Caco-2 (cell line): Measurements from ENCODE around the gene MIA. TPM values are rescaled to one million over a fixed set of nuclear protein-coding genes. Genes with fewer than 3 reads are reported as not detected.

Source experiments
- BruUV-seq: library from RNA; stranded (reverse); fragments of 400-500 nt; replicated peaks from 2 replicates; lab custom pipeline; 2021; lab: Mats Ljungman, UMichigan
- CTCF ChIA-PET: fragments of 300-600 bp; sonication (Branson Sonifier 250); formaldehyde crosslinking; loops from one replicate; lab custom pipeline; 2022; ENCODE audit warnings: antibody characterized with exemption; lab: Charles Lee
- POLR2A ChIA-PET: fragments of 300-600 bp; sonication (Branson Sonifier 250); formaldehyde crosslinking; loops from one replicate; lab custom pipeline; 2022; ENCODE audit warnings: antibody characterized with exemption; lab: Charles Lee
- DNase-seq, 2 experiments: peaks; one replicate each; pipeline versions ENCODE4 v3.0.0 to v3.0.0-alpha.2; 2020 to 2022
- H3K27me3 ChIP-seq: replicated peaks from 2 replicates; pipeline ENCODE4 v1.6.0; 2011; ENCODE audit warnings: low read length; ENCODE audit not compliant: control insufficient read depth, insufficient read depth
- H3K36me3 ChIP-seq: 2 replicates; pipeline ENCODE4 v1.5.1; 2011; ENCODE audit warnings: low read length; ENCODE audit not compliant: control insufficient read depth, insufficient read depth
- H3K4me1 ChIP-seq: fragments of 250-450 bp; sonication (Bioruptor Pico); 2 replicates; pipeline ENCODE4 v1.5.1; 2020; ENCODE audit warnings: mild to moderate bottlenecking
- H3K4me3 ChIP-seq: 2 replicates; pipeline ENCODE4 v1.5.1; 2011; ENCODE audit warnings: low read depth, mild to moderate bottlenecking, control low read depth, low read length
- H3K9me3 ChIP-seq: fragments of 250-450 bp; sonication (Bioruptor Pico); 2 replicates; pipeline ENCODE4 v1.5.1; 2020; ENCODE audit warnings: mild to moderate bottlenecking, moderate library complexity
- H3K27ac Mint-ChIP-seq: one replicate; pipeline ENCODE4 v1.8.0; 2022; ENCODE audit warnings: mixed read lengths; ENCODE audit not compliant: unreplicated experiment
- H3K27me3 Mint-ChIP-seq: one replicate; pipeline ENCODE4 v1.8.0; 2022; ENCODE audit warnings: mixed read lengths; ENCODE audit not compliant: insufficient read depth, unreplicated experiment
- H3K36me3 Mint-ChIP-seq: one replicate; pipeline ENCODE4 v1.8.0; 2022; ENCODE audit warnings: mild to moderate bottlenecking, mixed read lengths; ENCODE audit not compliant: insufficient read depth, unreplicated experiment
- H3K4me1 Mint-ChIP-seq: one replicate; pipeline ENCODE4 v1.8.0; 2022; ENCODE audit warnings: low read depth, mixed read lengths; ENCODE audit not compliant: unreplicated experiment
- H3K4me3 Mint-ChIP-seq: one replicate; pipeline ENCODE4 v1.8.0; 2022; ENCODE audit warnings: mild to moderate bottlenecking, moderate library complexity, mixed read lengths; ENCODE audit not compliant: unreplicated experiment
- H3K9me3 Mint-ChIP-seq: one replicate; pipeline ENCODE4 v1.8.0; 2022; ENCODE audit warnings: mixed read lengths; ENCODE audit not compliant: unreplicated experiment
- intact Hi-C: fragments of 100-400 bp; cut with micrococcal nuclease; formaldehyde crosslinking; loops from one replicate; pipeline ENCODE4 v1.10.0; 2022; ENCODE audit not compliant: unreplicated experiment
- total RNA-seq: library from RNA; stranded (reverse); gene quantifications from 2 replicates; pipeline ENCODE4 v1.2.3, GENCODE V29; 2022
- TF ChIP-seq, protein P1 (sequence below), 2 experiments: fragments of 200-600 bp in 1 of 2; IDR thresholded peaks; 1 replicate in 1 of 2; 2 replicates in 1 of 2; pipeline versions ENCODE4 v1.5.1 to v1.8.0; 2011 to 2022; ENCODE audit warnings: antibody characterized with exemption in 1 of 2, control low read depth in 1 of 2, inconsistent platforms in 1 of 2, low read depth in 1 of 2, low read length in 1 of 2, mild to moderate bottlenecking in 1 of 2, moderate library complexity in 1 of 2; ENCODE audit not compliant: insufficient read depth in 1 of 2, severe bottlenecking in 1 of 2, unreplicated experiment in 1 of 2

The MIA gene
- total RNA-seq, 1 experiment from 2014 or later, result 1.1 TPM

DNA sequence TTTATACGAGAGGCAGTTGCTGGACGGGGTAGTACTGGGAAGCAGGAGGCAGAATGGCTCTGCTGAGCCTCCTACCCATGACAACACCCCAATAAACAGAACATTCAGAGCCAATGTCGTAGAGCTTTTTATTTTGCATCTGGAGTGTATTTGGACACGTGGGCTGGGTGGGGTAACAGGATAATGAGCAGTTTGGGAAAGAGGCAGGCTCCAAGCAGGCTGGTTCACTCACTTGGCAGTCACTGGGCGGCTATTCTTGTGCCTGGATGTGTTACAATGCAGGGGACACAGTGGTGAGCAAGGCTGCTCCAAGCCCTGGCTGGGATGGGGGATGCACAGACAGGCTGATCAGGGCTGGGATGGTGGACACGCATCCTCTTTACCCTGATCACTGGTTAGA, 34.6 kb upstream of the MIA start:
- ChIA-PET CTCF (no interaction called here), POLR2A (interaction anchor here (1.3 kb wide), 1 partner anchor 10 kb away, joined by 11 read pairs; the partner anchor contains the start of gene ACTMAP)
- Mint-ChIP-seq H3K4me3 (no peak overlapping the region), H3K4me1 (peaks cover 15% of the 10 kb centered on the region), H3K27ac (no peak overlapping the region), H3K9me3 (no peaks in the 10 kb centered on the region), H3K36me3 (peaks cover 89% of the 10 kb centered on the region), H3K27me3 (no peaks in the 10 kb centered on the region)
- H3K9me3 ChIP-seq, result no peaks in the 10 kb centered on the region
- no TSS peak for BruUV-seq
- TF ChIP-seq, protein P1, sequence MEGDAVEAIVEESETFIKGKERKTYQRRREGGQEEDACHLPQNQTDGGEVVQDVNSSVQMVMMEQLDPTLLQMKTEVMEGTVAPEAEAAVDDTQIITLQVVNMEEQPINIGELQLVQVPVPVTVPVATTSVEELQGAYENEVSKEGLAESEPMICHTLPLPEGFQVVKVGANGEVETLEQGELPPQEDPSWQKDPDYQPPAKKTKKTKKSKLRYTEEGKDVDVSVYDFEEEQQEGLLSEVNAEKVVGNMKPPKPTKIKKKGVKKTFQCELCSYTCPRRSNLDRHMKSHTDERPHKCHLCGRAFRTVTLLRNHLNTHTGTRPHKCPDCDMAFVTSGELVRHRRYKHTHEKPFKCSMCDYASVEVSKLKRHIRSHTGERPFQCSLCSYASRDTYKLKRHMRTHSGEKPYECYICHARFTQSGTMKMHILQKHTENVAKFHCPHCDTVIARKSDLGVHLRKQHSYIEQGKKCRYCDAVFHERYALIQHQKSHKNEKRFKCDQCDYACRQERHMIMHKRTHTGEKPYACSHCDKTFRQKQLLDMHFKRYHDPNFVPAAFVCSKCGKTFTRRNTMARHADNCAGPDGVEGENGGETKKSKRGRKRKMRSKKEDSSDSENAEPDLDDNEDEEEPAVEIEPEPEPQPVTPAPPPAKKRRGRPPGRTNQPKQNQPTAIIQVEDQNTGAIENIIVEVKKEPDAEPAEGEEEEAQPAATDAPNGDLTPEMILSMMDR (IDR thresholded peaks at IDR 0.05; ENCODE audit: insufficient read depth in 1 of 2, low read depth in 1 of 2, low read length in 1 of 2, severe bottlenecking in 1 of 2, unreplicated experiment in 1 of 2), result no peak
- H3K36me3 ChIP-seq, result peaks cover 5% of the 10 kb centered on the region
- H3K4me3 ChIP-seq, result no peak overlapping the region
- no peaks in the 10 kb centered on the region for H3K27me3 ChIP-seq
- H3K4me1 ChIP-seq, result peaks cover 17% of the 10 kb centered on the region
- intact Hi-C loops, result no loop called here
- no peak for DNase-seq

DNA sequence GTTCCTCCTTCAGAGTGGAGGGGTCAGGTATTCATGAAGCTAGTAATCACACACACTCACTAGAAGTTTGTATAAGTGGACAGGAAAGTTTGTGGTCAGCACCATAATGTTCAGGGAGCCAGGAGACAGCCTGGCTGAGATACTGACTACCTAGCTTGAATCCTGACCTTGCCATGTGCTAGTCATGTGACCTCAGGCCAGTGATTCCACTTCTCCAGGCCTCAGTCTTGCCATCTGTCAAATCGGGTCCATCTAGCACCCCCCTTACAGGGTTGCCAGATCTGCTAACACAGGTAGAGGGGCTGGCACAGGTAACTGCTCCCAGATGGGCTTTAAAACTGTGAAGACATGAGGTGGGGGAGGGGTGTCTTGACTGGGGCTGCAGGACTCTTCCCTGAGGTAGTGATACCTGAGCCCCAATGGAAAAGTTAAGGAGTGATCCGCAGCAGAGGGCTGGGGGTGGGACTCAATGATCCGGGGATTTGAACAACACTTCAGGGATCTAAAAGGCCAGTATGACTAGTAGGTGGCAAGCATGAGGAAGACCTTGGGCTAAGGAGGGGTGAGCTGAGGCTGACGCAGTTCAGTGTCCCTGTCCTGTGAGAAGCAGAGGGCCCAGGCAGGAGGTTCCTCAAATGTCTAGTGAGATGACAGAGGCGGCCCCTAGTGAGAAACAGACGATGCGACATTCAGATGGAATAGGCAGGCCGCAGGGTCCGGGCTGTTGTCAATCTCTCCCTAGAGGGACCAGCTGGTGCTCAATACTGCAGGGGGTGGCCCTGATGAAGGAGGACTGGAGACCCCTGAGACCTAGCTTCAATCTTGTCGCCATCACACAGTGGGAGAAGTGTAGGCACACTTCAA, 33.6 kb upstream of the MIA start:
- POLR2A ChIA-PET, result no interaction called here
- Histone ChIP-seq H3K9me3 (no peaks in the 10 kb centered on the region), H3K4me3 (no peak overlapping the region), H3K27me3 (no peaks in the 10 kb centered on the region), H3K36me3 (peaks cover 5% of the 10 kb centered on the region), H3K4me1 (peaks cover 20% of the 10 kb centered on the region)
- Mint-ChIP-seq H3K4me3 (no peak overlapping the region), H3K9me3 (no peaks in the 10 kb centered on the region), H3K4me1 (peaks cover 14% of the 10 kb centered on the region), H3K27ac (peak overlapping the region; percentile 55), H3K27me3 (no peaks in the 10 kb centered on the region), H3K36me3 (peaks cover 79% of the 10 kb centered on the region)
- intact Hi-C loops, result no loop called here
- no TSS peak for BruUV-seq
- TF ChIP-seq, protein P1 (IDR thresholded peaks at IDR 0.05; ENCODE audit: insufficient read depth in 1 of 2, low read depth in 1 of 2, low read length in 1 of 2, severe bottlenecking in 1 of 2, unreplicated experiment in 1 of 2), result no peak
- CTCF ChIA-PET, result interaction anchor here (0.5 to 2.2 kb wide), 5 partner anchors 11 to 79 kb away, joined by 3 to 7 read pairs (median 4); partner anchors contain the start of gene RAB4B
- peak in 1 of 2 experiments; percentile 38 for DNase-seq

DNA sequence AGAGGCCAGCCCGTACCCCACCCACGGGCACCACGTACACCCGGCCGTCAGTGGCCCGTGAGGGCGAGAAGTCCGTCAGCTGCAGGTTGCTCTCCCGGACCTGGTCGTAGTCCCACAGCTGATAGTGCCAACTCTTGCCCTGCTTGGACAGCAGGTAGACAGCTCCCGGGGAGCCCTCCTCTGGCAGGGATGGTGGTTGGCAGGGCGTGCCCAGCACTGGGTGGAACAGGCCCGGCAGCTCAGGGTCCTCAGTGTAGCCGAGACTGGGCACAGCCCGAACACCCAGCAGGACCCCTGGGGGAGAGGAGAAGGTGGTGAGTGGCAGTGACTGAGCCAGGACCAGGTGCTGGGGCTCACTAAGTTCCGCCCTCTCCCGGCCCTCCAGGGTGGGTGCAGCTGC, 32.8 kb upstream of the MIA start:
- Histone ChIP-seq H3K4me3 (no peak overlapping the region), H3K4me1 (peaks cover 20% of the 10 kb centered on the region), H3K9me3 (no peaks in the 10 kb centered on the region), H3K36me3 (peaks cover 2% of the 10 kb centered on the region), H3K27me3 (no peaks in the 10 kb centered on the region)
- H3K4me3 Mint-ChIP-seq, result no peak overlapping the region
- peaks cover 72% of the 10 kb centered on the region for H3K36me3 Mint-ChIP-seq
- ChIA-PET POLR2A (no interaction called here), CTCF (interaction anchor here (0.5 to 2.2 kb wide), 4 partner anchors 25 to 79 kb away, joined by 3 to 7 read pairs (median 4); partner anchors contain the start of gene RAB4B)
- H3K27me3 Mint-ChIP-seq, result no peaks in the 10 kb centered on the region
- no TSS peak for BruUV-seq
- H3K9me3 Mint-ChIP-seq, result no peaks in the 10 kb centered on the region
- no peak for DNase-seq
- TF ChIP-seq, protein P1 (IDR thresholded peaks at IDR 0.05; ENCODE audit: insufficient read depth in 1 of 2, low read depth in 1 of 2, low read length in 1 of 2, severe bottlenecking in 1 of 2, unreplicated experiment in 1 of 2), result no peak
- peak overlapping the region; percentile 55 for H3K27ac Mint-ChIP-seq
- intact Hi-C loops, result no loop called here
- peaks cover 14% of the 10 kb centered on the region for H3K4me1 Mint-ChIP-seq
